ENCODE data around the gene CCDC142. TPM values are rescaled to one million over a fixed set of nuclear protein-coding genes. Genes with fewer than 3 reads are reported as not detected.
"Not testable (repeated sequence)": the region's sequence is repeated elsewhere in the genome, so short reads cannot be mapped to it uniquely, and the experiment has no call there.

Gene CCDC142
- total RNA-seq, 4 donors from 2014 or later, result 10.9 to 42.8 (median 35.7) TPM

- peaks cover 4 to 8% of the 10 kb centered on the region in 2 donors for H3K4me1 ChIP-seq
- TF ChIP-seq CTCF (IDR thresholded peaks at IDR 0.05), result no peak
- no peak for TF ChIP-seq POLR2A (IDR thresholded peaks at IDR 0.05)
- intact Hi-C loops (cut with DNase I; ENCODE audit: low total_unique reads), result no loop called here
- no peak overlapping the region for H3K4me3 ChIP-seq
- no peaks in the 10 kb centered on the region for H3K36me3 ChIP-seq
- no peak overlapping the region for H3K27ac ChIP-seq
- H3K27me3 ChIP-seq, result no peaks in the 10 kb centered on the region
- no peaks in the 10 kb centered on the region for H3K9me3 ChIP-seq
- no peak for DNase-seq
Observed at GRCh38 chr2:74462054-74462785, 20.6 kb downstream of the CCDC142 start.

- no peak for TF ChIP-seq POLR2A (IDR thresholded peaks at IDR 0.05)
- no peak for TF ChIP-seq CTCF (IDR thresholded peaks at IDR 0.05)
- DNase-seq, result no peak
- Histone ChIP-seq H3K9me3 (no peaks in the 10 kb centered on the region), H3K4me3 (no peak overlapping the region), H3K27ac (no peak overlapping the region), H3K36me3 (no peaks in the 10 kb centered on the region), H3K4me1 (peaks cover 7 to 16% of the 10 kb centered on the region in 2 donors), H3K27me3 (no peaks in the 10 kb centered on the region)
- intact Hi-C loops (cut with DNase I; ENCODE audit: low total_unique reads), result no loop called here
Observed at GRCh38 chr2:74461187-74462053, 21.4 kb downstream of the CCDC142 start.

- H3K9me3 ChIP-seq; H3K27me3 ChIP-seq; DNase-seq; H3K27ac ChIP-seq; intact Hi-C loops (cut with DNase I; ENCODE audit: low total_unique reads); H3K4me3 ChIP-seq; H3K36me3 ChIP-seq: not testable (repeated sequence)
- H3K4me1 ChIP-seq, result peaks cover 7 to 24% of the 10 kb centered on the region in 2 donors
Observed at GRCh38 chr2:74460187-74460586, 22.6 kb downstream of the CCDC142 start.

GRCh38 chr2:74459503-74460118 is 23.2 kb downstream of the CCDC142 start:
- intact Hi-C loops (cut with DNase I; ENCODE audit: low total_unique reads); DNase-seq; H3K36me3 ChIP-seq; H3K4me3 ChIP-seq; H3K27me3 ChIP-seq; H3K27ac ChIP-seq; H3K9me3 ChIP-seq: not testable (repeated sequence)
- peaks cover 7 to 25% of the 10 kb centered on the region in 2 donors for H3K4me1 ChIP-seq

- no peak for DNase-seq
- H3K27me3 ChIP-seq, result no peaks in the 10 kb centered on the region
- intact Hi-C loops (cut with DNase I; ENCODE audit: low total_unique reads), result no loop called here
- no peaks in the 10 kb centered on the region for H3K36me3 ChIP-seq
- H3K27ac ChIP-seq, result peak overlapping the region; percentile 68 to 79
- no peaks in the 10 kb centered on the region for H3K9me3 ChIP-seq
- H3K4me3 ChIP-seq, result peak overlapping the region; percentile 66 to 70
- TF ChIP-seq POLR2A (IDR thresholded peaks at IDR 0.05) (no peak), CTCF (IDR thresholded peaks at IDR 0.05) (no peak)
- peaks cover 3 to 19% of the 10 kb centered on the region in 2 donors for H3K4me1 ChIP-seq
Observed at GRCh38 chr2:74458938-74459363, 23.8 kb downstream of the CCDC142 start.

Measured in uterus (tissue), 4 donors.